ENCODE measurements around the gene ZNF230.

GRCh38 chr19:43966079-43966694 is 36.6 kb upstream of the ZNF230 start:
- no peak for TF ChIP-seq POLR2A (IDR thresholded peaks at IDR 0.05)
- TF ChIP-seq, protein P1, sequence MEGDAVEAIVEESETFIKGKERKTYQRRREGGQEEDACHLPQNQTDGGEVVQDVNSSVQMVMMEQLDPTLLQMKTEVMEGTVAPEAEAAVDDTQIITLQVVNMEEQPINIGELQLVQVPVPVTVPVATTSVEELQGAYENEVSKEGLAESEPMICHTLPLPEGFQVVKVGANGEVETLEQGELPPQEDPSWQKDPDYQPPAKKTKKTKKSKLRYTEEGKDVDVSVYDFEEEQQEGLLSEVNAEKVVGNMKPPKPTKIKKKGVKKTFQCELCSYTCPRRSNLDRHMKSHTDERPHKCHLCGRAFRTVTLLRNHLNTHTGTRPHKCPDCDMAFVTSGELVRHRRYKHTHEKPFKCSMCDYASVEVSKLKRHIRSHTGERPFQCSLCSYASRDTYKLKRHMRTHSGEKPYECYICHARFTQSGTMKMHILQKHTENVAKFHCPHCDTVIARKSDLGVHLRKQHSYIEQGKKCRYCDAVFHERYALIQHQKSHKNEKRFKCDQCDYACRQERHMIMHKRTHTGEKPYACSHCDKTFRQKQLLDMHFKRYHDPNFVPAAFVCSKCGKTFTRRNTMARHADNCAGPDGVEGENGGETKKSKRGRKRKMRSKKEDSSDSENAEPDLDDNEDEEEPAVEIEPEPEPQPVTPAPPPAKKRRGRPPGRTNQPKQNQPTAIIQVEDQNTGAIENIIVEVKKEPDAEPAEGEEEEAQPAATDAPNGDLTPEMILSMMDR (IDR thresholded peaks at IDR 0.05) = no peak

Data from uterus (tissue), 2 donors.